PC-9 (cell line): Measurements from ENCODE around the gene MTHFD1. TPM values are rescaled to one million over a fixed set of nuclear protein-coding genes. Genes with fewer than 3 reads are reported as not detected.

Experiments used
- BruUV-seq: library from RNA; stranded (reverse); fragments of 400-500 nt; replicated peaks from 2 replicates; lab custom pipeline; 2021; lab: Mats Ljungman, UMichigan
- CTCF ChIA-PET: fragments of 300-600 bp; sonication (Branson Sonifier 250); formaldehyde crosslinking; loops from one replicate; lab custom pipeline; 2022; ENCODE audit warnings: antibody characterized with exemption; lab: Charles Lee
- POLR2A ChIA-PET: fragments of 300-600 bp; sonication (Branson Sonifier 250); formaldehyde crosslinking; loops from one replicate; lab custom pipeline; 2022; ENCODE audit warnings: antibody characterized with exemption; ENCODE audit not compliant: unreplicated experiment; lab: Charles Lee
- DNase-seq, 2 experiments: peaks; one replicate each; pipeline versions ENCODE4 v3.0.0 to v3.0.0-alpha.2; 2015 to 2022; ENCODE audit warnings: mixed read lengths in 1 of 2
- H2AFZ ChIP-seq: fragments of 200-600 bp; sonication (generic); 2 replicates; pipeline ENCODE4 v1.8.1; 2017; ENCODE audit warnings: antibody characterized with exemption
- H3F3A ChIP-seq: fragments of 200-600 bp; sonication (generic); 2 replicates; pipeline ENCODE4 v1.8.1; 2017; ENCODE audit warnings: antibody characterized with exemption, mild to moderate bottlenecking, low read depth; ENCODE audit not compliant: insufficient read depth
- H3K27ac ChIP-seq: fragments of 200-600 bp; sonication (generic); 2 replicates; pipeline ENCODE4 v1.6.1; 2016; ENCODE audit warnings: mixed run types
- H3K27me3 ChIP-seq: fragments of 200-600 bp; sonication (generic); 2 replicates; pipeline ENCODE4 v1.6.1; 2016; ENCODE audit warnings: low read depth, mixed run types; ENCODE audit not compliant: insufficient read depth
- H3K36me3 ChIP-seq: fragments of 200-600 bp; sonication (generic); 2 replicates; pipeline ENCODE4 v1.6.1; 2016; ENCODE audit warnings: low read depth, mixed run types
- H3K4me1 ChIP-seq: fragments of 200-600 bp; sonication (generic); replicated peaks from 2 replicates; pipeline ENCODE4 v1.6.1; 2016; ENCODE audit warnings: mixed run types; ENCODE audit not compliant: insufficient read depth
- H3K4me2 ChIP-seq: fragments of 200-600 bp; sonication (generic); 2 replicates; pipeline ENCODE4 v1.6.1; 2017; ENCODE audit warnings: mixed run types
- H3K4me3 ChIP-seq: fragments of 200-600 bp; sonication (generic); 2 replicates; pipeline ENCODE4 v1.6.1; 2016; ENCODE audit warnings: mixed run types
- H3K79me2 ChIP-seq: fragments of 200-600 bp; sonication (generic); 2 replicates; pipeline ENCODE4 v1.6.1; 2017; ENCODE audit warnings: low read depth, mixed run types
- H3K9me2 ChIP-seq: fragments of 200-600 bp; sonication (generic); 2 replicates; pipeline ENCODE4 v1.8.1; 2017; ENCODE audit warnings: mild to moderate bottlenecking; ENCODE audit not compliant: insufficient read depth
- H3K9me3 ChIP-seq: fragments of 200-600 bp; sonication (generic); 2 replicates; pipeline ENCODE4 v1.8.1; 2016; ENCODE audit warnings: low read depth; ENCODE audit not compliant: insufficient read depth
- H4K20me1 ChIP-seq: fragments of 200-600 bp; sonication (generic); 2 replicates; pipeline ENCODE4 v1.8.1; 2017; ENCODE audit not compliant: insufficient read depth
- CTCF ChIP-seq: fragments of 200-600 bp; sonication (generic); conservative IDR thresholded peaks from 2 replicates; pipeline ENCODE4 v1.6.1; 2017; ENCODE audit warnings: mixed run types, antibody characterized with exemption, mild to moderate bottlenecking, moderate library complexity
- EZH2 ChIP-seq: fragments of 200-600 bp; sonication (generic); IDR thresholded peaks from 2 replicates; pipeline ENCODE4 v1.8.0; 2017; ENCODE audit warnings: antibody characterized with exemption, low read depth
- intact Hi-C: fragments of 100-400 bp; cut with micrococcal nuclease; formaldehyde crosslinking; loops from one replicate; pipeline ENCODE4 v1.10.0; 2022; ENCODE audit not compliant: unreplicated experiment
- total RNA-seq: library from RNA; stranded (reverse); gene quantifications from 2 replicates; pipeline ENCODE4 v1.2.3, GENCODE V29; 2021

The MTHFD1 gene
- total RNA-seq, 1 experiment from 2014 or later: 161 TPM

DNA sequence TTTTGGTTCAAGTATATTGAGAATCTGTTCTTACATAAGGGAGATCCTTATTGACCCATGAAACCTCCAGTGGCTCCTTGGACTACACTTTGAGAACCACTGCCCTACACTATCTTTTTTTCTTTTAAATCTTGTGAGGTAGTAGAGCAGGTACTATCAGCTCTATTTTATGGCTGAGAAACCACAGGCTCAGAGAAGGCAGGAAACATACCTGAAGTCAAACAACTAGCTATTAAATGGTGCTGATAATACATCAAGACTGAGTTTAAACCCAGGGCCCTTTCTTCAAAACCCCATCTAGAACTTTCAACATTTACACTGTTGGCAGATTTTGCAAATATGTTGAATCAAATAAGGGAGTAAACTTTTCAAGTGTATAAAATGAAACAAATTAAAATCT is 108.6 kb downstream of the MTHFD1 start:
- CTCF ChIA-PET: no interaction called here
- POLR2A ChIA-PET: interaction anchor here (0.6 kb wide), 1 partner anchor 142 kb away, joined by 3 read pairs; no protein-coding TSS in a partner anchor
- intact Hi-C loops: no loop called here

GRCh38 chr14:64500088-64500487 is 111.9 kb downstream of the MTHFD1 start:
- Histone ChIP-seq H3K79me2 (peaks cover 49% of the 10 kb centered on the region), H2AFZ (no peak overlapping the region), H3K27ac (no peak overlapping the region), H3K36me3 (0 out of 2 replicates have a peak, but pooled peaks cover 5% of the 10 kb centered on the region), H3K9me3 (no peaks in the 10 kb centered on the region), H3F3A (peaks cover 39% of the 10 kb centered on the region), H4K20me1 (peaks cover 3% of the 10 kb centered on the region; the same call in 1 of the 2 replicates), H3K4me3 (no peak overlapping the region), H3K4me1 (peaks cover 24% of the 10 kb centered on the region), H3K27me3 (no peaks in the 10 kb centered on the region), H3K9me2 (no peaks in the 10 kb centered on the region), H3K4me2 (no peak overlapping the region)
- POLR2A ChIA-PET: no interaction called here
- BruUV-seq: no TSS peak
- CTCF ChIA-PET: no interaction called here
- intact Hi-C loops: loop anchor here (5.0 to 10.0 kb wide), 3 partner anchors 205 to 472 kb away; partner anchors contain the start of genes CHURC1, PLEKHG3 and RAB15
- no peak for TF ChIP-seq EZH2
- no peak for TF ChIP-seq CTCF
- DNase-seq: no peak

More for the DNA sequence above, 108.6 kb downstream of the MTHFD1 start:
- Histone ChIP-seq H3K27me3 (no peaks in the 10 kb centered on the region), H3K4me1 (peaks cover 15% of the 10 kb centered on the region), H3K4me2 (no peak overlapping the region), H3K79me2 (peaks cover 29% of the 10 kb centered on the region), H3K36me3 (0 out of 2 replicates have a peak, but pooled peaks cover 5% of the 10 kb centered on the region), H4K20me1 (peaks cover 3% of the 10 kb centered on the region; the same call in 1 of the 2 replicates), H3K4me3 (no peak overlapping the region), H3K9me3 (no peaks in the 10 kb centered on the region), H3K9me2 (no peaks in the 10 kb centered on the region), H3K27ac (no peak overlapping the region), H2AFZ (no peak overlapping the region), H3F3A (peaks cover 14% of the 10 kb centered on the region)
- no TSS peak for BruUV-seq
- TF ChIP-seq EZH2: no peak
- TF ChIP-seq CTCF: no peak
- no peak for DNase-seq

GRCh38 chr14:64501411-64502171 is 113.4 kb downstream of the MTHFD1 start:
- H3K79me2 ChIP-seq: peaks cover 64% of the 10 kb centered on the region
- H3K9me3 ChIP-seq: no peaks in the 10 kb centered on the region
- H4K20me1 ChIP-seq: peaks cover 6% of the 10 kb centered on the region; the same call in 1 of the 2 replicates
- peak overlapping the region; percentile 82 for H3K4me2 ChIP-seq
- H3K36me3 ChIP-seq: 0 out of 2 replicates have a peak, but pooled peaks cover 5% of the 10 kb centered on the region
- peak; percentile 57 to 87 for DNase-seq
- no peak for TF ChIP-seq EZH2
- peak; percentile 40; the same call in 1 of the 2 replicates for TF ChIP-seq CTCF
- ChIA-PET POLR2A (interaction anchor here (0.6 kb wide), 2 partner anchors 54 to 182 kb away, joined by 3 read pairs; no protein-coding TSS in a partner anchor), CTCF (interaction anchor here (0.6 to 0.8 kb wide), 2 partner anchors 9 to 55 kb away, joined by 5 to 6 read pairs; no protein-coding TSS in a partner anchor)
- no TSS peak for BruUV-seq
- peak overlapping the region; percentile 93 for H2AFZ ChIP-seq
- H3K4me3 ChIP-seq: peak overlapping the region; percentile 61
- H3F3A ChIP-seq: peaks cover 39% of the 10 kb centered on the region
- H3K27ac ChIP-seq: peak overlapping the region; percentile 93
- intact Hi-C loops: loop anchor here (5.0 to 10.0 kb wide), 3 partner anchors 203 to 471 kb away; partner anchors contain the start of genes CHURC1, PLEKHG3 and RAB15
- H3K9me2 ChIP-seq: no peaks in the 10 kb centered on the region
- no peaks in the 10 kb centered on the region for H3K27me3 ChIP-seq
- peaks cover 34% of the 10 kb centered on the region for H3K4me1 ChIP-seq
